ENCODE results near the gene MFAP1. TPM values are rescaled to one million over a fixed set of nuclear protein-coding genes. Genes with fewer than 3 reads are reported as not detected.

Gene MFAP1
- total RNA-seq, 1 donor from 2014 or later: 29.6 TPM

Small RNA genes within 50 kb of the gene (microRNA-seq; reads per million reads assigned to microRNA genes)
- not detected for gene MIR1282 (ENCODE audit: unreplicated experiment)

Other genes starting within 250 kb of the MFAP1 start
- 26.1 and 34.5 TPM in 2 replicates for gene PPIP5K1, start 234.5 kb downstream of the MFAP1 start, total RNA-seq
- not detected in 2 replicates for gene CKMT1B, start 230.7 kb downstream of the MFAP1 start, total RNA-seq
- gene STRC, start 205.9 kb downstream of the MFAP1 start, total RNA-seq: 0.30 and 0.34 TPM in 2 replicates
- 3.1 and 3.3 TPM in 2 replicates for gene CATSPER2, start 175.8 kb downstream of the MFAP1 start, total RNA-seq
- not detected in 2 replicates for gene CKMT1A, start 130.8 kb downstream of the MFAP1 start, total RNA-seq
- 496 and 527 TPM in 2 replicates for gene PDIA3, start 78.3 kb downstream of the MFAP1 start, total RNA-seq
- 1.6 and 2.3 TPM in 2 replicates for gene ELL3, start 47.7 kb downstream of the MFAP1 start, total RNA-seq
- gene SERF2, start 32.4 kb downstream of the MFAP1 start, total RNA-seq: 1,268 and 1,325 TPM in 2 replicates
- not detected in 2 replicates for gene SERINC4, start 24.5 kb downstream of the MFAP1 start, total RNA-seq
- 13.7 and 14.0 TPM in 2 replicates for gene HYPK, start 24.1 kb downstream of the MFAP1 start, total RNA-seq
- 6.0 and 7.6 TPM in 2 replicates for gene WDR76, start 2.3 kb upstream of the MFAP1 start, total RNA-seq